ENCODE measurements around the gene PCDHGB2.
"Not testable (repeated sequence)": the region's sequence is repeated elsewhere in the genome, so short reads cannot be mapped to it uniquely, and the experiment has no call there.

Gene PCDHGB2

DNA sequence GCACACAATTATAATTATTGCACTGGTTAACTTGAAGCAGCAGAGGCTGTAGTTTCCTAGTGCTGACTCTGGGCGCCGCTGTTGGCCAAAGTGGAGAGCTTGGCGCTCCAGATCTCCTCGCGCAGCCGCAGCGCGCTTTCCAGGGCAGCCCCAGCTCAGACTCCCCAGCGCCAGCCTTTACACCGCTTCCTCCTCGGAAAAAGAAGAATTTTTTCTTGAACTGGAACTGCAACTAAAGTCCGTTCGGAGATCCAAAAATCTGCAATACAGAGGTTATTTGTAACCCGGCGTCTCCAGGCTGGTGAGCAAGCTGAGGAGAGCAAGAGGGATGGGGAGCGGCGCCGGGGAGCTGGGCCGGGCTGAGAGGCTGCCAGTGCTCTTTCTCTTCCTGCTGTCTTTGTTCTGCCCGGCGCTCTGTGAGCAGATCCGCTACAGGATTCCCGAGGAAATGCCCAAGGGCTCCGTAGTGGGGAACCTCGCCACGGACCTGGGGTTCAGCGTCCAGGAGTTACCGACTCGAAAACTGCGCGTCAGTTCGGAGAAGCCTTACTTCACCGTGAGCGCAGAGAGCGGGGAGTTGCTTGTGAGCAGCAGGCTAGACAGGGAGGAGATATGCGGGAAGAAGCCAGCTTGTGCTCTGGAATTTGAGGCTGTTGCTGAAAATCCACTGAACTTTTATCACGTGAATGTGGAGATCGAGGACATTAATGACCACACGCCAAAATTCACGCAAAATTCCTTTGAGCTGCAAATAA lies 27.9 kb downstream of the PCDHGB2 start, which contains the start of gene PCDHGB4:
Gene PCDHGB4, plus strand, starts transcription at position 142 of the 755 bp plus-strand sequence. Its CDS starts 187 bp downstream, at position 329.
- not testable (repeated sequence) for FAIRE-seq

DNA sequence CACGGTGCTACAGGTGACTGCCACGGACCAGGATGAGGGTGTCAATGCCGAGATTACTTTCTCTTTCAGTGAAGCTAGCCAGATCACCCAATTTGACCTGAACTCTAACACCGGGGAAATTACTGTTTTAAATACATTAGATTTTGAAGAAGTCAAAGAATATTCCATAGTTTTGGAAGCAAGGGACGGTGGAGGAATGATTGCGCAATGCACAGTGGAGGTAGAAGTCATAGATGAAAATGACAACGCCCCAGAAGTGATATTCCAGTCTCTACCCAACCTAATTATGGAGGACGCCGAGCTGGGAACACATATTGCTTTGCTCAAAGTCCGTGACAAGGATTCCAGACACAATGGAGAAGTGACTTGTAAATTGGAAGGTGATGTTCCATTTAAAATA lies 28.9 kb downstream of the PCDHGB2 start:
- FAIRE-seq, result no peak

DNA sequence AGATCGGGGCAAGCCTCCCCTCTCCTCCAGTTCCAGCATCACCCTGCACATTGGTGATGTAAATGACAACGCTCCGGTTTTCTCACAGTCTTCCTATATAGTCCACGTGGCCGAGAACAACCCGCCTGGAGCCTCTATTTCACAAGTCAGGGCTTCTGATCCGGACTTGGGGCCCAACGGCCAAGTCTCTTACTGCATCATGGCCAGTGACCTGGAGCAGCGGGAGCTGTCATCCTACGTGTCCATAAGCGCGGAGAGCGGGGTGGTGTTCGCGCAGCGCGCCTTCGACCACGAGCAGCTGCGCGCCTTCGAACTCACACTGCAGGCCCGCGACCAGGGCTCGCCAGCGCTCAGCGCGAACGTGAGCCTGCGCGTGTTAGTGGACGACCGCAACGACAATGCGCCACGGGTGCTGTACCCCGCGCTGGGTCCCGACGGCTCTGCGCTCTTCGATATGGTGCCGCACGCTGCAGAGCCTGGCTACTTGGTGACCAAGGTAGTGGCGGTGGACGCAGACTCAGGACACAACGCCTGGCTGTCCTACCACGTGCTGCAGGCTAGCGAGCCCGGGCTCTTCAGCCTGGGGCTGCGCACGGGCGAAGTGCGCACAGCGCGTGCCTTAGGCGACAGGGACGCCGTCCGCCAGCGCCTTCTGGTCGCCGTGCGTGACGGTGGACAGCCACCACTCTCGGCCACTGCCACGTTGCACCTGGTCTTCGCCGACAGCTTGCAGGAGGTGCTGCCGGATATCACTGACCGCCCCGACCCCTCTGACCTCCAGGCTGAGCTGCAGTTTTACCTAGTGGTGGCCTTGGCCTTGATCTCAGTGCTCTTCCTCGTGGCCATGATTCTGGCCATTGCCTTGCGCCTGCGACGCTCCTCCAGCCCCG lies 29.6 kb downstream of the PCDHGB2 start:
- no peak for FAIRE-seq

DNA sequence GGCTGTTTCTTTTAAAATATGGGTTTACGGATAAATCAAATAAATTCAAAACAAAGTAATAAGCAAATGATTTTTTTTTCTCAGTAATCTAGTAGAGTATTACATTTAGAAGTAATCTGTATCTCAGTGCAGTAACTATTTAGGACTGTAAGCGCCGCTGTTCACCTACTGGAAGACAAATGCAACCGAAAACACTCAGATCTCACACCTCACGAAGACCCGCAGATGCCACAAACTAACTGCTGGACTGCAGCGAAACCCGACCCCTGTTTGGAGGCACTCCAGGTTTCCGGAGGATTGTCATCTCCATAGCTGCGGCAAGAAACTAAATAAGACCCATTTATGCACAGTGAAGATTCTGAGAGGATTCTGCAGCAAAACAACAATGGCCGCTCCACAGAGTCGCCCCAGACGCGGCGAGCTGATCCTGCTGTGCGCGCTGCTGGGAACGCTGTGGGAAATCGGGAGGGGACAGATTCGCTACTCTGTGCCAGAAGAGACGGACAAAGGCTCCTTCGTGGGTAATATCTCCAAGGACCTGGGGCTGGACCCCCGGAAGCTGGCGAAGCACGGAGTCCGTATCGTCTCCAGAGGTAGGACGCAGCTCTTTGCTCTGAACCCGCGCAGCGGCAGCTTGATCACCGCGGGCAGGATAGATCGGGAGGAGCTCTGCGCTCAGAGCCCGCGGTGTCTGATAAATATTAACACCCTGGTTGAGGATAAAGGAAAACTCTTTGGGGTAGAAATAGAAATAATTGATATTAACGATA lies 32.8 kb downstream of the PCDHGB2 start, which contains the start of gene PCDHGA8:
Gene PCDHGA8, plus strand, starts transcription at position 205 of the 770 bp plus-strand sequence. Its CDS starts 181 bp downstream, at position 386.
- no peak for FAIRE-seq

DNA sequence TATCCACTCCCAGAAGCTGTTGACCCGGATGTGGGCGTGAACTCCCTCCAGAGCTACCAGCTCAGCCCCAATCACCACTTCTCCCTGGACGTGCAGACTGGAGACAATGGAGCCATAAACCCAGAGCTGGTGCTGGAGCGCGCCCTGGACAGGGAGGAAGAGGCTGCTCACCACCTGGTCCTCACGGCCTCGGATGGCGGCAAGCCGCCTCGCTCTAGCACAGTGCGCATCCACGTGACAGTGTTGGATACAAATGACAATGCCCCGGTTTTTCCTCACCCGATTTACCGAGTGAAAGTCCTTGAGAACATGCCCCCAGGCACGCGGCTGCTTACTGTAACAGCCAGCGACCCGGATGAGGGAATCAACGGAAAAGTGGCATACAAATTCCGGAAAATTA lies 33.5 kb downstream of the PCDHGB2 start:
- FAIRE-seq, result no peak

DNA sequence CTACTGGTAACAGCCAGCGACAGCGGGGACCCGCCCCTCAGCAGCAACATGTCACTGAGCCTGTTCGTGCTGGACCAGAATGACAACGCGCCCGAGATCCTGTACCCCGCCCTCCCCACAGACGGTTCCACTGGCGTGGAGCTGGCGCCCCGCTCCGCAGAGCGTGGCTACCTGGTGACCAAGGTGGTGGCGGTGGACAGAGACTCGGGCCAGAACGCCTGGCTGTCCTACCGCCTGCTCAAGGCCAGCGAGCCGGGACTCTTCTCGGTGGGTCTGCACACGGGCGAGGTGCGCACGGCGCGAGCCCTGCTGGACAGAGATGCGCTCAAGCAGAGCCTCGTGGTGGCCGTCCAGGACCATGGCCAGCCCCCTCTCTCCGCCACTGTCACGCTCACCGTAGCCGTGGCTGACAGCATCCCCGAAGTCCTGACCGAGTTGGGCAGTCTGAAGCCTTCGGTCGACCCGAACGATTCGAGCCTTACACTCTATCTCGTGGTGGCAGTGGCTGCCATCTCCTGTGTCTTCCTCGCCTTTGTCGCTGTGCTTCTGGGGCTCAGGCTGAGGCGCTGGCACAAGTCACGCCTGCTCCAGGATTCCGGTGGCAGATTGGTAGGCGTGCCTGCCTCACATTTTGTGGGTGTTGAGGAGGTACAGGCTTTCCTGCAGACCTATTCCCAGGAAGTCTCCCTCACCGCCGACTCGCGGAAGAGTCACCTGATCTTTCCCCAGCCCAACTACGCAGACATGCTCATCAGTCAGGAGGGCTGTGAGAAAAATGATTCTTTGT lies 34.8 kb downstream of the PCDHGB2 start:
- not testable (repeated sequence) for FAIRE-seq

DNA sequence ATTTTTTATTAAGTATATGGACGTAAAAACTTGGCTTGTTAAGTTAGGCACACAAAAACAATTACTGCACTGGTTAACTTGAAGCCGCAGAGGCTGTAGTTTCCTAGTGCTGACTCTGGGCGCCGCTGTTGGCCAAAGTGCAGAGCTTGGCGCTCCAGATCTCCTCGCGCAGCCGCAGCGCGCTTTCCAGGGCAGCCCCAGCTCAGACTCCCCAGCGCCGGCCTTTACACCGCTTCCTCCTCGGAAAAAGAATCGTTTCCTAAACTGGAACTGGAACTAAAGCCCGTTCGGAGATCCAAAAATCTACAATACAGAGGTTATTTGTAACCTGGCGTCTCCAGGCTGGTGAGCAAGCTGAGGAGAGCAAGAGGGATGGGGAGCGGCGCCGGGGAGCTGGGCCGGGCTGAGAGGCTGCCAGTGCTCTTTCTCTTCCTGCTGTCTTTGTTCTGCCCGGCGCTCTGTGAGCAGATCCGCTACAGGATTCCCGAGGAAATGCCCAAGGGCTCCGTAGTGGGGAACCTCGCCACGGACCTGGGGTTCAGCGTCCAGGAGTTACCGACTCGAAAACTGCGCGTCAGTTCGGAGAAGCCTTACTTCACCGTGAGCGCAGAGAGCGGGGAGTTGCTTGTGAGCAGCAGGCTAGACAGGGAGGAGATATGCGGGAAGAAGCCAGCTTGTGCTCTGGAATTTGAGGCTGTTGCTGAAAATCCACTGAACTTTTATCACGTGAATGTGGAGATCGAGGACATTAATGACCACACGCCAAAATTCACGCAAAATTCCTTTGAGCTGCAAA lies 38.2 kb downstream of the PCDHGB2 start, which contains the start of gene PCDHGB5:
Gene PCDHGB5, plus strand, starts transcription at position 192 of the 796 bp plus-strand sequence. Its CDS starts 181 bp downstream, at position 373.
- FAIRE-seq, result not testable (repeated sequence)

DNA sequence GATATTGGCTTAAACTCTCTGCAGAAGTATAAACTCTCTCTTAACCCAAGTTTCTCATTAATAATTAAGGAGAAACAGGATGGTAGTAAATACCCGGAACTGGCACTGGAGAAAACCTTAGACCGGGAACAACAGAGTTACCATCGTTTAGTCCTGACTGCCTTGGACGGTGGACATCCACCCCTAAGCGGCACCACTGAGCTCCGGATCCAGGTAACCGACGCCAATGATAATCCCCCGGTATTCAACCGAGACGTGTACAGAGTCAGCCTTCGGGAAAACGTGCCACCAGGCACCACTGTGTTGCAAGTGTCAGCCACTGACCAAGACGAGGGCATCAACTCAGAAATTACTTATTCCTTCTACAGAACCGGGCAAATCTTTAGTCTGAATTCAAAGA lies 38.8 kb downstream of the PCDHGB2 start:
- no peak for FAIRE-seq

DNA sequence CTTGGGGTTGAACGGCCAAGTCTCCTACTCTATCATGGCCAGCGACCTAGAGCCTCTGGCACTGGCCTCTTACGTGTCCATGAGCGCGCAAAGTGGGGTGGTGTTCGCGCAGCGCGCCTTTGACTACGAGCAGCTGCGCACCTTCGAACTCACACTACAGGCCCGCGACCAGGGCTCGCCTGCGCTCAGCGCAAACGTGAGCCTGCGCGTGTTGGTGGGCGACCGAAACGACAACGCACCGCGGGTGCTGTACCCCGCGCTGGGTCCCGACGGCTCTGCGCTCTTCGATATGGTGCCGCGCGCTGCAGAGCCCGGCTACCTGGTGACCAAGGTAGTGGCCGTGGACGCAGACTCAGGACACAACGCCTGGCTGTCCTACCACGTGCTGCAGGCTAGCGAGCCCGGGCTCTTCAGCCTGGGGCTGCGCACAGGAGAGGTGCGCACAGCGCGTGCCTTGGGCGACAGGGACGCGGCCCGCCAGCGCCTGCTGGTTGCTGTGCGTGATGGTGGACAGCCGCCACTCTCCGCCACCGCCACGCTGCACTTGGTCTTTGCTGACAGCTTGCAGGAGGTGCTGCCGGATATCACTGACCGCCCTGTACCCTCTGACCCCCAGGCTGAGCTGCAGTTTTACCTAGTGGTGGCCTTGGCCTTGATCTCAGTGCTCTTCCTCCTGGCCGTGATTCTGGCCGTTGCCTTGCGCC lies 39.9 kb downstream of the PCDHGB2 start:
- no peak for FAIRE-seq

DNA sequence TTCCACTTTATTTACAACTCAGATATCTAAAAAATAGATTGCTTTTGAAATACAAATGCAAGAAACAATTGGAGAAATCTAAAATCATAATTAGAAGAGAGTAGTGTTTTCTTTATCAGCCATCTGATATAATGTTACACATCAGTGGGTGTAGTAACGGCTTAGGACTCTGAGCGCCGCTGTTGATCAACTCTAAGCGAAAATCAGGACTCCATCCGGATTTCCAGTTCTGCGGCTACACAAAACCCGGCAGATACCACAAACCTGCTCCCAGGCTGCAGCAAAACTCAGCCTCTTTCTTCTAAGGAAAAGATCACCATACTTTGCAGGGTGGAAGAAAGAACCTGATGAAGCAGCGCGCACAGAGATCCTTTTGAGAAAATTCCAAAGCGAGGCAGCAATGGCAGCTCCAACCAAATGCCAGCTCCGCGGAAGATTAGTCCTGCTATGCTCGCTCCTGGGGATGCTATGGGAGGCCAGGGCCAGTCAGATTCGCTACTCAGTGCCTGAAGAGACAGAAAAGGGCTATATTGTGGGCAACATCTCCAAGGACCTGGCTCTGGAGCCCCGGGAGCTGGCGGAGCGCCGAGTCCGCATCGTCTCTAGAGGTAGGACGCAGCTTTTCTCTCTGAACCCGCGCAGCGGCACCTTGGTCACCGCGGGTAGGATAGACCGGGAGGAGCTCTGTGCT lies 42.9 kb downstream of the PCDHGB2 start, which contains the start of gene PCDHGA9:
Gene PCDHGA9, plus strand, starts transcription at position 226 of the 691 bp plus-strand sequence. Its CDS starts 175 bp downstream, at position 401.
- FAIRE-seq, result no peak

DNA sequence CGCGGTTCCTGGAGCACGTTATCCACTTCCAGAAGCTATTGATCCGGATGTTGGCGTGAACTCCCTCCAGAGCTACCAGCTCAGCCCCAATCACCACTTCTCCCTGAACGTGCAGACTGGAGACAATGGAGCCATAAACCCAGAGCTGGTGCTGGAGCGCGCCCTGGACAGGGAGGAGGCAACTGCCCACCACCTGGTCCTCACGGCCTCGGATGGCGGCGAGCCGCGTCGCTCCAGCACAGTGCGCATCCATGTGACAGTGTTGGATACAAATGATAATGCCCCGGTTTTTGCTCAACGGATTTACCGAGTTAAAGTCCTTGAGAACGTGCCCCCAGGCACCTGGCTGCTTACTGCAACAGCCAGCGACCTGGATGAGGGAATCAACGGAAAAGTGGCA lies 43.6 kb downstream of the PCDHGB2 start:
- FAIRE-seq, result no peak

DNA sequence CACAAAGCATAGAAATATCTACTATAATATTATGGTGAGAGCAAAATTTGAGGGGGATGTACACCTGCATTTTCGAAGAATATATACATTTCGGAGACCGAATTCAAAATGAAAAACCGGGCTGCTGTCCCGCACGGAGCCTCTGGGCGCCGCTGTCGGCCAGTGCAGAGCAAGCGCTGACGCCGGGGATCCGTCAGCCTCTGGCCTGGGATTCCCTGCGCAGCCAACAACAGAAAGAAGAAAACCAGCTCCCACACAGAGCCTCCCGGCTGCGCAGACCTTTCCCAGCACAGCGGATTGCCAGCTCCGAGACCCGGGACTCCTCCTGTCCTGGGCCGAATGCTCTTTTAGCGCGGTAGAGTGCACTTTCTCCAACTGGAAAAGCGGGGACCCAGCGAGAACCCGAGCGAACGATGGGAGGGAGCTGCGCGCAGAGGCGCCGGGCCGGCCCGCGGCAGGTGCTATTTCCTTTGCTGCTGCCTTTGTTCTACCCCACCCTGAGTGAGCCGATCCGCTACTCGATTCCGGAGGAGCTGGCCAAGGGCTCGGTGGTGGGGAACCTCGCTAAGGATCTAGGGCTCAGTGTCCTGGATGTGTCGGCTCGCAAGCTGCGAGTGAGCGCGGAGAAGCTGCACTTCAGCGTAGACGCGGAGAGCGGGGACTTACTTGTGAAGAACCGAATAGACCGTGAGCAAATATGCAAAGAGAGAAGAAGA lies 48.2 kb downstream of the PCDHGB2 start, which contains the start of gene PCDHGB6:
Gene PCDHGB6, plus strand, starts transcription at position 232 of the 716 bp plus-strand sequence. Its CDS starts 182 bp downstream, at position 414.
- FAIRE-seq, result not testable (repeated sequence)

DNA sequence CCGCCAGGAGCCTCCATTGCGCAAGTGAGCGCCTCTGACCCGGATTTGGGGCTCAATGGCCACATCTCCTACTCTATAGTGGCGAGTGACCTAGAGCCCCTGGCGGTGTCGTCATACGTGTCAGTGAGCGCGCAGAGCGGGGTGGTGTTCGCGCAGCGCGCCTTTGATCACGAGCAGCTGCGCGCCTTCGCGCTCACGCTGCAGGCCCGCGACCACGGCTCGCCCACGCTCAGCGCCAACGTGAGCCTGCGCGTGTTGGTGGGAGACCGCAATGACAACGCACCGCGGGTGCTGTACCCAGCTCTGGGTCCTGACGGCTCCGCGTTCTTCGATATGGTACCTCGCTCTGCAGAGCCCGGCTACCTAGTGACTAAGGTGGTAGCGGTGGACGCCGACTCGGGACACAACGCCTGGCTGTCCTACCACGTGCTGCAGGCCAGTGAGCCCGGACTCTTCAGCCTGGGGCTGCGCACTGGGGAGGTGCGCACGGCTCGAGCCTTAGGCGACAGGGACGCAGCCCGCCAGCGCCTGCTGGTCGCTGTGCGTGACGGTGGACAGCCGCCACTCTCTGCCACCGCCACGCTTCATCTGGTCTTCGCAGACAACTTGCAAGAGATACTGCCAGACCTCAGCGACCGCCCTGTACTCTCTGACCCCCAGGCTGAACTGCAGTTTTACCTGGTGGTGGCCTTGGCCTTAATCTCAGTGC lies 50.0 kb downstream of the PCDHGB2 start:
- no peak for FAIRE-seq

DNA sequence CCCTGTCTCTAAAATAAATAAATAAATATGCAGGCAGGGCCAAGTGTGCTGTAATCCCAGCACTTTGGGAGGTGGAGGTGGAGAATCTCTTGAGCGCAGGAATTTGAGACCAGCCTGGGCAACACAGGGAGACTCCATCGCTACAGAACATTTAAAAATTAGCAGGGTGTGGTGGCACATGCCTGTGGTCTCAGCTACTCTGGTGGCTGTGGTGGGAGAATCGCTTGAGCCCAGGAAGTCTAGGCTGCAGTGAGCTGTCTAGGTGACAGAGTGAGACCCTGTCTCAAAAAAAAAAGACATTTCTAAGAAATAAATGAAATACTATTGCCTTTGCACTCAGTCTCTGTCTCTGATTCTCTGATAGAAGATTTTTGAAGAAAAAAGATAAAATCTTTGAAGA lies 51.8 kb downstream of the PCDHGB2 start:
- no peak for FAIRE-seq
